Mucosa of rectum (tissue), 2 donors: ENCODE data around the gene AFAP1L2.

Source experiments
- H3K27ac ChIP-seq, 2 donors: one replicate each; pipeline ENCODE4 v1.7.0; 2013; ENCODE audit warnings: inconsistent platforms in 2 of 2, low read depth in 2 of 2, low read length in 2 of 2
- H3K27me3 ChIP-seq, 2 donors: one replicate each; pipeline ENCODE4 v1.7.0; 2013; ENCODE audit warnings: low read length in 2 of 2; ENCODE audit not compliant: control insufficient read depth in 2 of 2, insufficient read depth in 2 of 2
- H3K36me3 ChIP-seq, 2 donors: one replicate each; pipeline ENCODE4 v1.7.0; 2013; ENCODE audit warnings: low read length in 2 of 2; ENCODE audit not compliant: control insufficient read depth in 2 of 2, insufficient read depth in 2 of 2
- H3K4me1 ChIP-seq, 2 donors: one replicate each; pipeline ENCODE4 v1.7.0; 2013; ENCODE audit warnings: low read length in 2 of 2, mild to moderate bottlenecking in 1 of 2; ENCODE audit not compliant: control insufficient read depth in 2 of 2, insufficient read depth in 2 of 2
- H3K4me3 ChIP-seq, 2 donors: one replicate each; pipeline ENCODE4 v1.7.0; 2013; ENCODE audit warnings: low read length in 2 of 2
- H3K9ac ChIP-seq, 2 donors: one replicate each; pipeline ENCODE4 v1.7.0; 2013; ENCODE audit warnings: low read length in 2 of 2, low read depth in 1 of 2, mild to moderate bottlenecking in 1 of 2
- H3K9me3 ChIP-seq, 2 donors: one replicate each; pipeline ENCODE4 v1.7.0; 2013; ENCODE audit warnings: low read length in 2 of 2; ENCODE audit not compliant: control insufficient read depth in 2 of 2
- donor health status: healthy.
- donor health status: Normal muscosa, but diverticular disease.

AFAP1L2 gene

DNA sequence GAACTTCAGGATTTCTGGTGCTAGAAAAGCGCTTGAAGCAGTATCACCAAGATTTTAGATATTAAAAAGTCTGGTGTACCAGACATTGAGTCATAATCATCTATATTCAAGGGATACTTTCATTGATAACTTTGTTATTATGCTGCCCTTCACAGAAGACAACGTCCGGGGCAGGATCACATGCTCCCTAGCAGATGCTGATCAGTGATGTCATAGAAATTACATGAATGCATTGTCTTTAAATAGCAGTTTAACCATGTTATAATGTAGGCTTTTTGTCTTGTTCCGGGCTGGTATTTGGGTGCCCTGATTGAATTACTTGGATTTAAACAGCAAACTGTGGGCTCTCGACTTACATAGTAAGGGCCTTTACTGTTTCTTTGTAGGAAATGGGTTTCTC lies 111.2 kb downstream of the AFAP1L2 start:
- H3K9ac ChIP-seq: no peak overlapping the region
- no peaks in the 10 kb centered on the region for H3K4me1 ChIP-seq
- no peak overlapping the region for H3K4me3 ChIP-seq
- peaks cover 7 to 10% of the 10 kb centered on the region in 2 donors for H3K9me3 ChIP-seq
- peaks cover 19% of the 10 kb centered on the region in 2 donors for H3K36me3 ChIP-seq
- no peak overlapping the region for H3K27ac ChIP-seq
- no peaks in the 10 kb centered on the region for H3K27me3 ChIP-seq

DNA sequence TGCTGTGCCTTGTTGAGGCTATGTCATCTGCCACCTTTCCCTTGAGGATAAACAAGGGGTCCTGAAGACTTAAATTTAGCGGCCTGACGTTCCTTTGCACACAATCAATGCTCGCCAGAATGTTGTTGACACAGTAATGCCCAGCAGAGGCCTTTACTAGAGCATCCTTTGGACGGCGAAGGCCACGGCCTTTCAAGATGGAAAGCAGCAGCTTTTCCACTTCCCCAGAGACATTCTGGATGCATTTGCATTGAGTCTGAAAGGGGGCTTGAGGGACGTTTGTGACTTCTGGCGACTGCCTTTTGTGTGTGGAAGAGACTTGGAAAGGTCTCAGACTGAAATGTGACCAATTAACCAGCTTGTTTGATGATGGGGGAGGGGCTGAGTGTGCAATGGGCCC lies 112.8 kb downstream of the AFAP1L2 start:
- Histone ChIP-seq H3K27me3 (no peaks in the 10 kb centered on the region), H3K36me3 (peaks cover 10 to 13% of the 10 kb centered on the region in 2 donors), H3K27ac (no peak overlapping the region), H3K9ac (no peak overlapping the region), H3K4me1 (no peaks in the 10 kb centered on the region), H3K4me3 (no peak overlapping the region), H3K9me3 (peaks cover 7 to 10% of the 10 kb centered on the region in 2 donors)

DNA sequence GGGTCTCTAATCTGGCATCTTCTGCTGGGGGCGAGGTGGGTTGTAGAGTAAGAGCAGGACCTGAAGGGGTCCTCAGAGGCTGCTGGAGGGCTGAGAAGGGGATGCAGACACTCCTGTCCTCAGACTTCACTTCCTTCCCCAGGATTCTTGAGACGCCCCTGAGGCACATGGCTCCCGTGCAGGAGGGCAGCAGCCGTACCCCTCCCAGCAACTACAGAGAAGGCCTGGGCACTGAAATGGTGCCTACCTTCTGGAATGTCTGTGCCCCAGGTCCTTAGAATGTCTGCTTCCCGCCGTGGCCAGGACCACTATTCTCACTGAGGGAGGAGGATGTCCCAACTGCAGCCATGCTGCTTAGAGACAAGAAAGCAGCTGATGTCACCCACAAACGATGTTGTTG lies 113.2 kb downstream of the AFAP1L2 start:
- H3K27ac ChIP-seq: no peak overlapping the region
- peaks cover 6 to 7% of the 10 kb centered on the region in 2 donors for H3K9me3 ChIP-seq
- no peaks in the 10 kb centered on the region for H3K4me1 ChIP-seq
- no peaks in the 10 kb centered on the region for H3K27me3 ChIP-seq
- H3K9ac ChIP-seq: no peak overlapping the region
- H3K36me3 ChIP-seq: peaks cover 7 to 8% of the 10 kb centered on the region in 2 donors
- no peak overlapping the region for H3K4me3 ChIP-seq

DNA sequence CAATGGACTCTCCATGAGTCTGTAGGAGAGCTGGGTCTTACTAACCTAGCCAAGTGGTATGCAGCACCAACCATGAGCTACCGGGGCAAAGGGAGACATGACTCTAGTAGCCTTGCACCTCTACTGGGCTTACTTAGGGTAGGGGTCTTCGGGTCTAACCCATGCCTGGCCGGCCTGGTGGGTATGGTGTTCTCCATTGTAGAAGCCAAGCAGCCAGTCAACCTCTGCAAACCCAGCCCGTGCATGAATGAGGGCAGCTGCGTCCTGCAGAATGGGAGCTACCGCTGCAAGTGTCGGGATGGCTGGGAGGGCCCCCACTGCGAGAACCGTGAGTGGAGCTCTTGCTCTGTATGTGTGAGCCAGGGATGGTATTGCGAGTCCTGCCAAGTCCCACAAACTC lies 114.3 kb downstream of the AFAP1L2 start:
- peaks cover 0 to under 1% of the 10 kb centered on the region in 2 donors for H3K27me3 ChIP-seq
- H3K4me1 ChIP-seq: no peaks in the 10 kb centered on the region
- no peaks in the 10 kb centered on the region for H3K9me3 ChIP-seq

DNA sequence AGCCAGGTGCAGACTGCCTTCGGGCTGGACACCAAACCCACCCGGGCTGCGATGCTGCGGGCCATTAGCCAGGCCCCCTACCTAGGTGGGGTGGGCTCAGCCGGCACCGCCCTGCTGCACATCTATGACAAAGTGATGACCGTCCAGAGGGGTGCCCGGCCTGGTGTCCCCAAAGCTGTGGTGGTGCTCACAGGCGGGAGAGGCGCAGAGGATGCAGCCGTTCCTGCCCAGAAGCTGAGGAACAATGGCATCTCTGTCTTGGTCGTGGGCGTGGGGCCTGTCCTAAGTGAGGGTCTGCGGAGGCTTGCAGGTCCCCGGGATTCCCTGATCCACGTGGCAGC lies 115.2 kb downstream of the AFAP1L2 start:
- H3K9me3 ChIP-seq: no peaks in the 10 kb centered on the region
- H3K27ac ChIP-seq: no peak overlapping the region
- peaks cover 0 to 4% of the 10 kb centered on the region in 2 donors for H3K27me3 ChIP-seq

More for the DNA sequence above, 114.3 kb downstream of the AFAP1L2 start:
- Histone ChIP-seq H3K36me3 (no peaks in the 10 kb centered on the region), H3K9ac (no peak overlapping the region), H3K27ac (no peak overlapping the region), H3K4me3 (no peak overlapping the region)

DNA sequence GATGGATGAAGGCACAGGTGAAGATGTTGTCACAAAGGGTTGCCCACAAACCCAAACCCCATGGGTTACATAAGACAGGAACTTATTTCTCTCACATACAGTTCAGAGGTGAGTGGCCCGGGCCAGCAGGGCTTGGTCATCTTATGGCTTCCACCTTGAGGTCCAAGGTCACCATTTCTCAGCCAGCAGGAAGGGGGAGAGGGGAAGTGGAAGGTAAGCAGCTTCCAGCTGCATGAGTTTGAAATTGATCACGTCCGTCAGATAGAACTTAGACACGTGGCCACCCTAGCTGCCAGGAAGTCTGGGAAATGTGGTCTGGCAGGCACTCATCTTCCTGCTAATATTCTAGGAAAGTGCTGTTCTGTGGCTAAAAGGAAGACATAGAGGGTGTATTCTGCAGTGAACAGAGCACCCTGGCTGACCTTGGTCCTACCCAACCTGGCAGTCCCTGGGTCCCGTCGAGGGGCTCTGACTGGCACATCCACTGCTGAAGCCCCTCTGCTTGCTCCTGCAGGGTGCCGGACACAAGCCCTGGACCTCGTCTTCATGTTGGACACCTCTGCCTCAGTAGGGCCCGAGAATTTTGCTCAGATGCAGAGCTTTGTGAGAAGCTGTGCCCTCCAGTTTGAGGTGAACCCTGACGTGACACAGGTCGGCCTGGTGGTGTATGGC lies 115.7 kb downstream of the AFAP1L2 start:
- H3K4me1 ChIP-seq: no peaks in the 10 kb centered on the region
- H3K4me3 ChIP-seq: no peak overlapping the region
- H3K27ac ChIP-seq: no peak overlapping the region
- no peaks in the 10 kb centered on the region for H3K36me3 ChIP-seq
- no peak overlapping the region for H3K9ac ChIP-seq
- no peaks in the 10 kb centered on the region for H3K9me3 ChIP-seq
- peaks cover 0 to 4% of the 10 kb centered on the region in 2 donors for H3K27me3 ChIP-seq

More for the DNA sequence above, 115.2 kb downstream of the AFAP1L2 start:
- H3K4me3 ChIP-seq: no peak overlapping the region
- no peak overlapping the region for H3K9ac ChIP-seq
- no peaks in the 10 kb centered on the region for H3K4me1 ChIP-seq
- no peaks in the 10 kb centered on the region for H3K36me3 ChIP-seq

DNA sequence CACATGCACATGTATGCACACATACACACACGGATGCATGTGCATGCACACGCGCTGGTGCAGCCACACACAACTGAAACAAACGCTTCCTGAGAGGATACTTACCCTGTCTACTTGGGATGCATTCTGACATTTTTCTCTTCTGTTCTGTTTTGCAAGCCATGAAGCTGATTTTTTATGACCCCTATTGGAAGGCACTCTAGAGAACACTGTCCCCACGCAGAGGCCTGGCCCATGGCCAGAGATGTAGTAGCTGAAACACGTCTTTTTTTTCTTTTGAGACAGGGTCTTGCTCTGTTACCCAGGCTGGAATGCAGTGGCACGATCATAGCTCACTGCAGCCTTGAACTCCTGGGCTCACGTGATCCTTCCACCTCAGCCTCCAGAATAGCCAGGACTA lies 117.4 kb downstream of the AFAP1L2 start:
- H3K27me3 ChIP-seq: peaks cover 0 to 4% of the 10 kb centered on the region in 2 donors
- no peaks in the 10 kb centered on the region for H3K4me1 ChIP-seq
- no peak overlapping the region for H3K9ac ChIP-seq
- H3K36me3 ChIP-seq: no peaks in the 10 kb centered on the region
- H3K9me3 ChIP-seq: no peaks in the 10 kb centered on the region
- H3K4me3 ChIP-seq: no peak overlapping the region
- H3K27ac ChIP-seq: no peak overlapping the region

DNA sequence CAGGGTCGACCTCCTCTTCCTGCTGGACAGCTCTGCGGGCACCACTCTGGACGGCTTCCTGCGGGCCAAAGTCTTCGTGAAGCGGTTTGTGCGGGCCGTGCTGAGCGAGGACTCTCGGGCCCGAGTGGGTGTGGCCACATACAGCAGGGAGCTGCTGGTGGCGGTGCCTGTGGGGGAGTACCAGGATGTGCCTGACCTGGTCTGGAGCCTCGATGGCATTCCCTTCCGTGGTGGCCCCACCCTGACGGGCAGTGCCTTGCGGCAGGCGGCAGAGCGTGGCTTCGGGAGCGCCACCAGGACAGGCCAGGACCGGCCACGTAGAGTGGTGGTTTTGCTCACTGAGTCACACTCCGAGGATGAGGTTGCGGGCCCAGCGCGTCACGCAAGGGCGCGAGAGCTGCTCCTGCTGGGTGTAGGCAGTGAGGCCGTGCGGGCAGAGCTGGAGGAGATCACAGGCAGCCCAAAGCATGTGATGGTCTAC lies 118.3 kb downstream of the AFAP1L2 start:
- Histone ChIP-seq H3K4me1 (no peaks in the 10 kb centered on the region), H3K9ac (no peak overlapping the region), H3K4me3 (no peak overlapping the region), H3K36me3 (no peaks in the 10 kb centered on the region), H3K27ac (no peak overlapping the region), H3K27me3 (peaks cover 0 to 6% of the 10 kb centered on the region in 2 donors), H3K9me3 (no peaks in the 10 kb centered on the region)

DNA sequence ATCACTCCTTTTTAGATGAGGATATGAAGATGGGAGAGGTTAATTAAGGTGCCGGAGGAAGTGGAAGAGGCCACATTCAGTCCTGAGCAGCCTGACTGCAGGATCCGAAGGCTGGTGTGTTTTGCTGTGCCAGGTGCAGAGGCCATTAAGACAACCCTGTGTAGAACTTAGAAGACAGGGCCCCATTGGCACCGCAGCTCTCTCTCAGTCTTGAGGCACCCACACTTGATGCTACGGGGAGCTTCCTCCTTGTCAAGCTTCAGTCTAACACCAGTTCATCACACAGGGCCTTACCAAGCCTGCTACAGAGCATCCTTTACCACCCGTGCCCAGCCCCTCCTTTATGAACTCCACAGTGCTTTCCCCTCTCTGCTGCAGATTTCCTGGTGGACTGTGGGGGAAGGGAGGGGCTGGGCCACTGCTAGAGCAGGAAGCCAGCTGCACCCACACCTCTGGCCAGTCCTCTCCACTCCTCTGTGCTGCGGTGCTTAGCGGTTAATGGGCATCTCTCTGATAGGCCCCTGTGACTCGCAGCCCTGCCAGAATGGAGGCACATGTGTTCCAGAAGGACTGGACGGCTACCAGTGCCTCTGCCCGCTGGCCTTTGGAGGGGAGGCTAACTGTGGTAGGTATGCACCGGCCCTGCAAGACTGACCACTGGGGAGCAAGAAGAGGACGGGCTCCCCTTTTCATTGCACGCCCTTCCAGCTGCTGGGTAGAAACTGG lies 119.8 kb downstream of the AFAP1L2 start:
- Histone ChIP-seq H3K4me1 (no peaks in the 10 kb centered on the region), H3K4me3 (no peak overlapping the region)

DNA sequence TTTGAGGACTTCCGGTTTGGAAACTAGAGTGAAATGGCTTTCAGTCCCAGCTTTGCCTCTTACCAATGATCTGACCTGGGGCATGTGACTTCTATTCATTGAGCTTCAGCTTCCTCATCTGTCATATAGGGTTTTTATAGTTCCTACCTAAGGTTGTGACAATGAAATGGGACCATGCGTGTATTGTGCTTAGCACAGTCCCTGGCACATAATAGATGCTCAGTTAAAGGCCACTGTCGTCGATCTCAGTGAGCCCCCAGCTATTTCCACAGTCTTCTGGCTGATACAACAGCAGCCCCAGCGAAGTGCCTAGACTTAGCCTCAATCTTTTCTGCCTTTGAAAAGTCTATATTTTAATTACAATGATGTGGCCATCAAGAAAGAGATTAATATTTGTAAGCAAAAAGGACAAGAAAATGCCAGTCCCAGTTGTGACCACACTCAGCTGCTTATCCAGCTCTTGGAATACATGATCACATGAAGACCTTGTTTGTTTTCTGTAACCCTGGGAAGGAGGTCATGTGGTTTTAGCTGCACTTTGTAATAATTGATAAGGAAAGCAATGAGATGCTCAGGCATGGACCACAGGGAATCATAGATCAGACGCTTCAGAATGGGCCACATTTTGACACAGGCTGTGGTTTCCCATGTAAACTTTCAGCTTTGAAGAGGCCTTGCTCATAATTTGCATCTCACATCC lies 120.6 kb downstream of the AFAP1L2 start:
- H3K9me3 ChIP-seq: no peaks in the 10 kb centered on the region
- no peak overlapping the region for H3K9ac ChIP-seq
- H3K36me3 ChIP-seq: no peaks in the 10 kb centered on the region
- no peaks in the 10 kb centered on the region for H3K4me1 ChIP-seq
- no peak overlapping the region for H3K4me3 ChIP-seq
- no peak overlapping the region for H3K27ac ChIP-seq
- H3K27me3 ChIP-seq: peaks cover 0 to 6% of the 10 kb centered on the region in 2 donors

More for the DNA sequence above, 119.8 kb downstream of the AFAP1L2 start:
- H3K9me3 ChIP-seq: no peaks in the 10 kb centered on the region
- no peak overlapping the region for H3K27ac ChIP-seq
- peaks cover 0 to 6% of the 10 kb centered on the region in 2 donors for H3K27me3 ChIP-seq
- H3K9ac ChIP-seq: no peak overlapping the region
- H3K36me3 ChIP-seq: no peaks in the 10 kb centered on the region
